Aorta (tissue), 5 donors: ENCODE data around the gene RTCA. TPM values are rescaled to one million over a fixed set of nuclear protein-coding genes. Genes with fewer than 3 reads are reported as not detected.

ENCODE experiments used
- ATAC-seq: fragments of 200-7000 bp; cut with Tn5 transposase; one replicate; pipeline ENCODE4 v1.9.1; 2022; ENCODE audit warnings: moderate library complexity; ENCODE audit not compliant: low FRiP score
- DNase-seq, 2 donors: peaks; one replicate each; pipeline ENCODE4 v3.0.0-alpha.2; 2020
- H3K27ac ChIP-seq, 2 donors: one replicate each; pipeline ENCODE4 v1.5.1; 2013; ENCODE audit warnings: low read length in 2 of 2, mild to moderate bottlenecking in 2 of 2, moderate library complexity in 2 of 2, control low read depth in 1 of 2, inconsistent platforms in 1 of 2, low read depth in 1 of 2
- H3K27me3 ChIP-seq, 2 donors: one replicate each; pipeline ENCODE4 v1.6.1; 2013; ENCODE audit warnings: control low read depth in 1 of 2, low read length in 1 of 2, mild to moderate bottlenecking in 1 of 2, moderate library complexity in 1 of 2; ENCODE audit not compliant: insufficient read depth in 2 of 2, control insufficient read depth in 1 of 2
- H3K36me3 ChIP-seq, 2 donors: one replicate each; pipeline ENCODE4 v1.6.1; 2013; ENCODE audit warnings: control low read depth in 1 of 2, low read length in 1 of 2, mild to moderate bottlenecking in 1 of 2; ENCODE audit not compliant: insufficient read depth in 2 of 2, control insufficient read depth in 1 of 2
- H3K4me1 ChIP-seq, 2 donors: one replicate each; pipeline ENCODE4 v1.6.1; 2013; ENCODE audit warnings: low read length in 2 of 2, control low read depth in 1 of 2, mild to moderate bottlenecking in 1 of 2, moderate library complexity in 1 of 2; ENCODE audit not compliant: insufficient read depth in 2 of 2, control insufficient read depth in 1 of 2
- H3K4me3 ChIP-seq, 2 donors: one replicate each; pipeline ENCODE4 v1.5.1; 2013; ENCODE audit warnings: low read length in 2 of 2, control low read depth in 1 of 2, mild to moderate bottlenecking in 1 of 2
- H3K9me3 ChIP-seq: one replicate; pipeline ENCODE4 v1.6.1; 2013; ENCODE audit warnings: mild to moderate bottlenecking, low read length; ENCODE audit not compliant: control insufficient read depth
- WGBS, 2 donors: extraction: QIAGEN DNeasy Blood & Tissue Kit; methylation state at CpG; one replicate each; pipeline ENCODE4 v1.1.7; 2013; 5-methylcytosine and 5-hydroxymethylcytosine counted together
- intact Hi-C, 2 donors: fragments of 100-400 bp; cut with DNase I; formaldehyde crosslinking; loops; one replicate each; pipeline versions ENCODE4 v1.14.2 to v1.15.0; 2022
- long read RNA-seq, 2 donors: library from polyadenylated mRNA; unstranded; transcript quantifications; one replicate each; pipeline ENCODE4 v2.0.0, GENCODE V29; 2020 to 2021
- polyA plus RNA-seq, 2 donors: library from polyadenylated mRNA; stranded (reverse); fragments of 200-250 nt; gene quantifications; one replicate each; pipeline ENCODE4 v1.2.3, GENCODE V29; 2013
- total RNA-seq, 2 donors: library from RNA; stranded (reverse); fragmentation: NEBNext Ultra II Directional; extraction: Animal tissue kit (Norgen Biotek cat#: 25700); gene quantifications; one replicate each; pipeline ENCODE4 v1.2.1, GENCODE V29; 2021
- donor health status: healthy with polysubstance abuse.
- donor health status: Bipolar disorder and iron deficiency.
- donor health status: DM: no; HTN: no; CAD: no.
- donor health status: DM: no; HTN: no; CAD: no.
- donor health status: DM: yes; HTN: yes; CAD: no.

Gene RTCA
- total RNA-seq (10 to 100 TPM; 22.3 to 26.6 TPM), polyA plus RNA-seq (10 to 100 TPM; 22.2 to 24.3 TPM)
- long read RNA-seq, donor 1, transcript RTCA-201 (12 exons, 1,534 nt) = minor isoform, 6 of 89 reads
- long read RNA-seq, donor 1, transcript RTCA-203 (11 exons, 2,535 nt) = major isoform, 65 of 89 reads
- long read RNA-seq, donor 1, partial matches to known transcripts = 1 of 89 reads
- long read RNA-seq, donor 1, other reads (novel, unspliced or antisense) = 17 of 89 reads
- long read RNA-seq, donor 2, transcript RTCA-203 (11 exons, 2,535 nt) = major isoform, 11 of 16 reads
- long read RNA-seq, donor 2, partial matches to known transcripts = 1 of 16 reads
- long read RNA-seq, donor 2, other reads (novel, unspliced or antisense) = 4 of 16 reads

GRCh38 chr1:100265931-100266740 lies at the start of gene RTCA:
TSS of gene RTCA (plus strand) at chr1:100266216. CDS start at chr1:100266376, 160 bp downstream.
- Histone ChIP-seq H3K27me3 (no peaks in the 10 kb centered on the region), H3K4me3 (peak within 1 kb of the TSS; percentile 89 to 92), H3K27ac (peak within 1 kb of the TSS in 1 of 2 donors; percentile 52), H3K36me3 (peaks cover 3 to 4% of the 10 kb centered on the region in 2 donors), H3K9me3 (no peaks in the 10 kb centered on the region), H3K4me1 (peaks cover 0 to 6% of the 10 kb centered on the region in 2 donors)
- intact Hi-C loops = loop anchor here in 1 of 2 donors (2.0 to 10.0 kb wide), 2 partner anchors 17 to 131 kb away; partner anchors contain the start of genes DBT, SASS6 and TRMT13
- ATAC-seq = peak; percentile 99
- WGBS, 2 donors = 0% methylated on average over 52 to 53 of the region's 53 CpGs
- peak; percentile 99 for DNase-seq

- no peak overlapping the region for H3K27ac ChIP-seq
- ATAC-seq (no peak), DNase-seq (no peak)
- H3K36me3 ChIP-seq = peaks cover 0 to 15% of the 10 kb centered on the region in 2 donors
- H3K4me3 ChIP-seq = no peak overlapping the region
- 9 to 17% methylated on average over 2 of the region's 2 CpGs for WGBS, 2 donors
- H3K27me3 ChIP-seq = no peaks in the 10 kb centered on the region
- no peaks in the 10 kb centered on the region for H3K9me3 ChIP-seq
- intact Hi-C loops = no loop called here
- peaks cover 0 to 2% of the 10 kb centered on the region in 2 donors for H3K4me1 ChIP-seq
These were observed 48.2 kb upstream of the RTCA start for GRCh38 chr1:100217834-100218233.

GRCh38 chr1:100219457-100219856 lies 46.6 kb upstream of the RTCA start:
- DNase-seq (no peak), ATAC-seq (no peak)
- Histone ChIP-seq H3K27me3 (no peaks in the 10 kb centered on the region), H3K36me3 (peaks cover 0 to 7% of the 10 kb centered on the region in 2 donors), H3K4me3 (no peak overlapping the region), H3K27ac (no peak overlapping the region), H3K9me3 (no peaks in the 10 kb centered on the region), H3K4me1 (peaks cover 0 to 2% of the 10 kb centered on the region in 2 donors)
- intact Hi-C loops = no loop called here
- 78 to 79% methylated on average over 6 of the region's 6 CpGs for WGBS, 2 donors

- peaks cover 0 to 5% of the 10 kb centered on the region in 2 donors for H3K36me3 ChIP-seq
- ATAC-seq = no peak
- H3K27me3 ChIP-seq = no peaks in the 10 kb centered on the region
- WGBS, 2 donors = 96 to 98% methylated on average over 2 of the region's 2 CpGs
- H3K4me3 ChIP-seq = no peak overlapping the region
- H3K9me3 ChIP-seq = no peaks in the 10 kb centered on the region
- intact Hi-C loops = no loop called here
- no peak overlapping the region for H3K27ac ChIP-seq
- DNase-seq = no peak
- H3K4me1 ChIP-seq = peaks cover 0 to 2% of the 10 kb centered on the region in 2 donors
These were observed 46.1 kb upstream of the RTCA start for GRCh38 chr1:100219883-100220282.

- H3K27me3 ChIP-seq = no peaks in the 10 kb centered on the region
- no peaks in the 10 kb centered on the region for H3K9me3 ChIP-seq
- no peak for DNase-seq
These were observed 43.6 kb upstream of the RTCA start for GRCh38 chr1:100222428-100222827.

GRCh38 chr1:100229681-100230443 lies 36.2 kb upstream of the RTCA start:
- no peak overlapping the region for H3K27ac ChIP-seq
- no peak overlapping the region for H3K4me3 ChIP-seq
- no peaks in the 10 kb centered on the region for H3K9me3 ChIP-seq
- H3K27me3 ChIP-seq = no peaks in the 10 kb centered on the region
- no peak for DNase-seq
- WGBS, 2 donors = 46 to 49% methylated on average over 4 of the region's 4 CpGs
- no peak for ATAC-seq
- intact Hi-C loops = no loop called here
- peaks cover 0 to 2% of the 10 kb centered on the region in 2 donors for H3K36me3 ChIP-seq
- no peaks in the 10 kb centered on the region for H3K4me1 ChIP-seq

More at GRCh38 chr1:100222428-100222827, 43.6 kb upstream of the RTCA start:
- no peak overlapping the region for H3K4me3 ChIP-seq
- H3K36me3 ChIP-seq = peaks cover 0 to 5% of the 10 kb centered on the region in 2 donors
- H3K27ac ChIP-seq = no peak overlapping the region
- peaks cover 0 to 2% of the 10 kb centered on the region in 2 donors for H3K4me1 ChIP-seq
- intact Hi-C loops = no loop called here
- no peak for ATAC-seq

GRCh38 chr1:100230765-100231164 lies 35.3 kb upstream of the RTCA start:
- WGBS, 2 donors = 89 to 92% methylated on average over 2 of the region's 2 CpGs
- Histone ChIP-seq H3K36me3 (peaks cover 0 to 2% of the 10 kb centered on the region in 2 donors), H3K9me3 (no peaks in the 10 kb centered on the region), H3K27me3 (no peaks in the 10 kb centered on the region), H3K4me3 (no peak overlapping the region), H3K4me1 (no peaks in the 10 kb centered on the region), H3K27ac (no peak overlapping the region)
- ATAC-seq (no peak), DNase-seq (no peak)
- intact Hi-C loops = no loop called here

GRCh38 chr1:100231721-100232120 lies 34.3 kb upstream of the RTCA start:
- H3K36me3 ChIP-seq = peaks cover 0 to 2% of the 10 kb centered on the region in 2 donors

More at GRCh38 chr1:100231721-100232120, 34.3 kb upstream of the RTCA start:
- 93 to 95% methylated on average over 2 of the region's 2 CpGs for WGBS, 2 donors
- ATAC-seq = no peak
- no peaks in the 10 kb centered on the region for H3K4me1 ChIP-seq
- H3K27ac ChIP-seq = no peak overlapping the region
- no peak overlapping the region for H3K4me3 ChIP-seq
- no peaks in the 10 kb centered on the region for H3K27me3 ChIP-seq
- H3K9me3 ChIP-seq = no peaks in the 10 kb centered on the region
- intact Hi-C loops = no loop called here
- DNase-seq = no peak
